IPS-NIHi7 (cell line): ENCODE measurements around the gene MORN3.
"Not testable (repeated sequence)": the region's sequence is repeated elsewhere in the genome, so short reads cannot be mapped to it uniquely, and the experiment has no call there.

Experiments
- DNase-seq: peaks from one replicate; pipeline ENCODE4 v3.0.0; 2012; ENCODE audit warnings: mixed read lengths; ENCODE audit errors: extremely low spot score

Gene MORN3

DNA sequence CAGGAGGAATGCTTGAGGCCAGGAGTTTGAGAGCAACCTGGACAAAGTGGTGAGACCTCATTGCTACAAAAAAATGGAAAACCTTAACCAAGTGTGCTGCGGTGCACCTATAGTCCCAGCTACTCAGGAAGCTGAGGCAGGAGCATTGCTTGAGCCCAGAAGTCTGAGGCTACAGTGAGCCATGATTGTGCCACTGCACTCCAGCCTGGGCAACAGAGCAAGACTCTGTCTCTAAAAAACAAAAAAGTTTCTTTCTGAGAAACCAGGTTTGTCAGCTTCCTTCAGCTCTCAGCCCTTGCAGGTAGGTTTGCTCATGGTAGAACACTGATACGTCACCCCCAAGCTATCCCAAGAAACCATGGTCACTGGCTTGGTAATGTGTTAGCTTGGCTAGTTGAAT lies 20.0 kb upstream of the MORN3 start:
- no peak for DNase-seq

GRCh38 chr12:121688966-121689365 lies 19.5 kb upstream of the MORN3 start:
- no peak for DNase-seq

- DNase-seq, result not testable (repeated sequence)
Measured at GRCh38 chr12:121679661-121680197, 10.3 kb upstream of the MORN3 start.

GRCh38 chr12:121678716-121679300 lies 9.4 kb upstream of the MORN3 start:
- DNase-seq, result no peak

GRCh38 chr12:121678305-121678704 lies 8.9 kb upstream of the MORN3 start:
- DNase-seq, result no peak

GRCh38 chr12:121676190-121676589 lies 6.7 kb upstream of the MORN3 start:
- no peak for DNase-seq

DNA sequence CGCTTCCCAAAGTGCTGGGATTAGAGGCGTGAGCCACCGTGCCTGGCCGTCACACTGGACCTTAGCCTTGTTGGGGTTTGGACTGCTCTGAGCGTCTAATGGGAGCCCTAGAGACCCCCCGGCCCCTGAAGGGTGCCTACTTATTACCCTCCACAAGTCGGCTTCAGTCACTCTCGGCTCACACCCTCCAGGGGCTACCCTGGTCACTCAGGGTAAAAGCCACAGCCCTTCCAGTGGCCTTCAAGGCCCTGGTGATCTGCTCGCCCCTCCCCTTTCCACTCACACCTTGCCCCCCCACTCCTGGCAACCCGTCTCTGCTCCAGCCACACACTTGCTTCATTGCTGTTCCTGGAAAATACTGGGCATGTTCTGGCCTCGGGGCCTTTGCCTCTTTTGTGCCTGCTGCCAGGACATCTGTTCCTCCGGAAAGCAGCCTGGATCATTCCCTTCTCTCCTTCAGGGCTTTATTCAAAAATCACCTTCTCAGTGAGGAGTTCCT lies 3.6 kb upstream of the MORN3 start:
- no peak for DNase-seq

DNA sequence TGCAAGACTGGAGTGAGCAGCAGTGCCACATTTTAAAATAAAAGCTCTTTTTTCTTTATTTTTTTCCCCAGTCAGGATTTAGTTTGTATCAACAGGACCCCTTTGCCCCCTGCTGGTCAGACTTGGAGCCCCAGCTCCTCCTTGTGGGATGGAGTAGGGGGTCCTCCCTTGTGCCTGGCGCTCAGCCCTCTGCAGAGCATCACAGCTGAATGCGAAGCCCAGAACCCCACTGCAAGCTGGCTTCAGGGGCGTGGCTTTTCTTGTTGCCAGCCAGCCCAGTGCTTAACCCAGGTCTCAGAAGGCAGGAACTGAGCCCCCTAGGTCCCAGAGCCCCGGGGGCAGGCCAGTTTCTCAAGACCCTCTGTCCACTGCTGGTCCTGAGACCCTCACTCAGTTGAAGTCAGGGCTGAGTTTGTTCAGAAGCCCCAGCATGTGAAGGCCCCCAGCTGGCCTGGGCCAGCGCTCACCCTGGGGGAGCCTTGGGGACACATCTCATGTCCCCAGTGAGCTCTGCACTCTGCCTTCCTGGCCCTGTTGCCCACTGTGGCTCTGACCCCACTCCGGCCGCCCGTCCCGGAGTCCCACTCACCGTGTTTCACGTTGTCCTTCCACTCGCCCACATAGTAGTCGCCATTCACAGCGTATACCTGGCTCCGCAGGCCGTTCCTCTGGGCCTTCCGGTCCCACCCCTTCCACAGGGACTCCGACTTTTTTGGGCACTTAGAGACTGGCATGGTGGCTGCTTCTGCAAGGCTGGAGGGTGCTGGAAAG lies 519 bp downstream of the MORN3 start:
- peak; percentile 65 for DNase-seq

GRCh38 chr12:121666829-121667228 lies 2.6 kb downstream of the MORN3 start:
- DNase-seq, result not testable (repeated sequence)

- DNase-seq, result no peak
Measured at GRCh38 chr12:121663610-121663929, 5.9 kb downstream of the MORN3 start.

DNA sequence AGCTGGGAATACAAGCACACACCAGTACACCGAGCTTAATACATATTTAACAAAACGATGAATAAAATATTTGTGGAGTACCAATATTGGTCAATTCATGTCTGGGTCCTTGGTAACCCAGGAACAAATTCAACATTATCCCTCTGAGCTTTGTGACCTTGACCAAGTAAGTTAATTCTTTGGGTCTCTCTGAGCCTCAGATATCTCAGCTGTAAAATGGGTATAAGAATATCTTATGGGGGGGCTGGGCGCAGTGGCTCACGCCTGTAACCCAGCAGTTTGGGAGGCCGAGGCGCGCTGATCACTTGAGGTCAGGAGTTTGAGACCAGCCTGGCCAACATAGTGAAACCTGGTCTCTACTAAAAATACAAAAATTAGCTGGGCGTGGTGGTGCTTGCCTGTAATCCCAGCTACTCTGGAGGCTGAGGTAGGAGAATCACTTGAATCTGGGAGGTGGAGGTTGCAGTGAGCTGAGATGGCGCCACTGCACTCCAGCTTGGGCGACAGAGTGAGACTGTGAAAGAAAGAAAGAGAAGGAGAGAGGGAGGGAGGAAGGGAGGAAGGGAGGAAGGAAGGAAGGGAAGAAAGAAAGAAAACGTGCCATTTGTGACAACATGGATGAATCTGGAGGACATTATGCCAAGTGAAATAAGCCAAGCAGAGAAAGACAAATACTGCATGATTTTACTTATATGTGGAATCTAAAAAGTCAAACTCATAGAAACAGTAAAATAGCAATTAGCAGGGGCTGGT lies 7.9 kb downstream of the MORN3 start:
- not testable (repeated sequence) for DNase-seq

GRCh38 chr12:121657305-121658008 lies 12.0 kb downstream of the MORN3 start:
- DNase-seq, result no peak

- DNase-seq, result no peak
Measured at GRCh38 chr12:121656122-121656521, 13.3 kb downstream of the MORN3 start.

GRCh38 chr12:121653999-121654398 lies 15.5 kb downstream of the MORN3 start:
- DNase-seq, result peak; percentile 43

DNA sequence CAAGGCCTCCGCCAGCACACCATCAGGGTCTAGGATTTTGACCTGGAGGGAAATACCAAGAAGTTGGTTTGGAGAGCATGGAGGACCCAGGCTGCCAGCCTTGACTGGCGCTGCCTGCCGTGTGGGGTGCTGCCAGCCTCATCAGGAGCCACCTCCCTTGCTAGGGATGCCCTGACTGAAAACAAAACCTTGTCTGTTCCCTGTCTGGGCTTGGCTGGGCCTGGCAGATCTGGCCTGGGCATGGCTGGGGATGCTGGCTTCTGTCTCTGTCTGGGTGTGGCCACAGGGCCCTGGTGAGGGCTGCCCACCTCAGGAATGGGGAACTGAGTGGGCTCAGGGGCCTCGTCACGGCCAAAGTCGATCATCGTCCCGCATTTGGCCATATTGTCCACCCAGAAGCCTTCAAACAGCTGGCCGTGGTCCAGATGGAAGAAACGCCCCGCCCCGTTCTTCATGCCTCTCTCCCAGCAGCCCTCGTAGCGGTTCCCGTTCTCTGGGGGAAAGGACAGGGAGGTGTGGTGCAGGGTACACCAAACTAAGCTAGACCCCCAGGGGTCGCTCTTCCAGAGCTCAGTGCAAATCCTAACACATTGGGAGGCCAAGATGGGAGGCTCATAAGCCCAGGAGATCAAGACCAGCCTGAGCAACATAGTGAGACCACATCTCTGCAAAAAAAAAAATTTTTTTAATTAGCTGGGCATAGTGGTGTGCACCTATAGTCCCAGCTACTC lies 16.5 kb downstream of the MORN3 start:
- peak; percentile 10 for DNase-seq

DNA sequence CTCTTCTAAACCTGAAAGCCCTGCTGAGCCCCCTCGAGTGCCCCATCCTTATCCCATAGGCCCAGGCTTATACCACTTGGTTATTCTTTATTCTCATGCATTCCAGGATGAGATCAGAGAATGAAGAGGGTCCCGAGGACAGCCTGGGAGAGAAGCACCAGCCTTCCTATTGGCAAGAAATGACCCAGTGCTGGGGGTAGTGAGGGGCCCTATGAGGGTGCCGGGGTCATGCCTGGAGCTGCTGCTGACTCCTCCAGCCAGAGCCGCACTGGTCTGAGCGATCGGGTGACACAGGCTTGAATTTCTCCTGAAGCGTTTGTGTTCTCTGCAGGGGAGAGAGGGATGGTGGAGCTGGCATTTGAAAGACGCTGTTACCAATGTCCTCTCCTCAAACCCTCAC lies 18.1 kb downstream of the MORN3 start:
- DNase-seq, result no peak

DNA sequence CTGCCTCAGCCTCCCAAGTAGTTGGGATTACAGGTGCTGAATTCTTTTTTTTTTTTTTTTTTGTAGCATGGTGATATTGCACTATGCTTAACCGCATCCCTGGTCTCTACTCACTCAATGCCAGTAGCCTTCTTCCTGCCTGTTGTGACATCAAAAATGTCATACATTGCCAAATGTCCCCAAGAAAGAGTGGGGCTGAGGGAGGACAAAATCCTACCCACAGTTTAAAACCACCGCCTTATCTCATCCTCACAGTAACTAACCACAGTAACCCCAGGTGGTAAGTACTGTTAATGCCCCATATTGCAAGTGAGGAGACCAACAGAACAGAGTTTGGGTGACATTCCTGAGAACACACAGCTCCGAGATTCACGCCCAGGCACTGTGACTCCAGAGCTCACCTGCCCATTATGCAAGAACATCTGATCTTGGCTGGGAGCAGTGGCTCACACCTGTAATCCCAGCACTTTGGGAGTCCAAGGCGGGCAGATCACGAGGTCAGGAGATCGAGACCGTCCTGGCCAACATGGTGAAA lies 19.6 kb downstream of the MORN3 start:
- DNase-seq, result no peak

DNA sequence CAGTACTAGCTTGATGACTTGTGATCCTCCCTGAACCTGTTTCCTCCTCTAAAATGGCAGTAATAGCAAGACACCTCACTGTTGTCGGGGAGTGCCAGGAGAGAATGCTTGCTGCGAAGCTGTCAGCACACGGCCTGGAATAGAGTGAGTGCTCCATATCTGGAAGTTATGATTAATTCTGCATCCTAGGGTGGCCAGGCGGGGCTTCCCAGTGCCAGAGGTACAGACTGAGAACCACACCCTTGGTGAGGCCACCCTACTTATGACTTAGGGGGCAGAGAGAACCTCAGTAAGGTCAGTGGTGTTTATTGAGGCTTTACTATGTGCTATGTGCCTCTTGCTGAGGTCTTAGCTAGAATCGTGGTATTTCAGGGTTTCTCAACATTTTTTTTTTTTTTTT lies 20.1 kb downstream of the MORN3 start:
- DNase-seq, result no peak

GRCh38 chr12:121648458-121649028 lies 20.9 kb downstream of the MORN3 start:
- DNase-seq, result no peak

- no peak for DNase-seq
Measured at GRCh38 chr12:121641343-121641630, 28.2 kb downstream of the MORN3 start.
